HepG2 (cell line): ENCODE results near the gene NAB1. TPM values are rescaled to one million over a fixed set of nuclear protein-coding genes. Genes with fewer than 3 reads are reported as not detected.

Source experiments
- ATF1 ChIP-seq: IDR thresholded peaks from 2 replicates; pipeline ENCODE4 v1.6.1; 2016; ENCODE audit warnings: mild to moderate bottlenecking, control low read depth
- REST ChIP-seq, 2 experiments: IDR thresholded peaks; 2 replicates each; pipeline ENCODE4 v1.6.1; 2011 to 2012; ENCODE audit warnings: low read length in 2 of 2, borderline replicate concordance in 1 of 2, low read depth in 1 of 2, mild to moderate bottlenecking in 1 of 2, moderate library complexity in 1 of 2
- SP2 ChIP-seq: sonication (generic); formaldehyde crosslinking; IDR thresholded peaks from 2 replicates; pipeline ENCODE4 v1.5.1; 2020; ENCODE audit warnings: mild to moderate bottlenecking, missing genetic modification reagents
- TBP ChIP-seq: sonication (generic); formaldehyde crosslinking; IDR thresholded peaks from 2 replicates; pipeline ENCODE4 v1.5.0; 2020; ENCODE audit warnings: missing genetic modification reagents
- TCF12 ChIP-seq, 2 experiments: fragments of 450-650 bp in 1 of 2; sonication (generic) in 1 of 2; formaldehyde crosslinking in 1 of 2; IDR thresholded peaks; 2 replicates each; pipeline versions ENCODE4 v1.6.1 to v1.8.0; 2017 to 2022; ENCODE audit warnings: antibody characterized with exemption in 1 of 2, mild to moderate bottlenecking in 1 of 2, missing genetic modification reagents in 1 of 2, moderate library complexity in 1 of 2
- ZBTB1 ChIP-seq: sonication (generic); formaldehyde crosslinking; IDR thresholded peaks from 2 replicates; pipeline ENCODE4 v1.4.0; 2020; ENCODE audit warnings: missing genetic modification reagents, borderline replicate concordance
- ZC3H4 ChIP-seq: sonication (generic); formaldehyde crosslinking; IDR thresholded peaks from 2 replicates; pipeline ENCODE4 v1.4.0; 2020; ENCODE audit warnings: missing genetic modification reagents, borderline replicate concordance
- ZMAT5 ChIP-seq: sonication (generic); formaldehyde crosslinking; IDR thresholded peaks from 2 replicates; pipeline ENCODE4 v1.5.0; 2020; ENCODE audit warnings: mild to moderate bottlenecking, low read depth, missing genetic modification reagents, borderline replicate concordance
- ZNF747 ChIP-seq: sonication (generic); formaldehyde crosslinking; IDR thresholded peaks from 2 replicates; pipeline ENCODE4 v1.8.1; 2023; ENCODE audit warnings: missing genetic modification reagents, mild to moderate bottlenecking, borderline replicate concordance
- polyA plus RNA-seq, 8 experiments: library from polyadenylated mRNA; depleted of rRNA in 3 of 8; stranded (reverse) in 7 of 8; unstranded in 1 of 8; fragments of >200 nt; fragmentation: Illumina TruSeq in 4 of 8; extraction: Trizol in 4 of 8; gene quantifications; 2 replicates each; pipeline versions ENCODE4 v1.2.1 to v1.2.3, GENCODE V29; 2011 to 2016; ENCODE audit warnings: low read depth in 4 of 8, missing spikeins in 1 of 8, mixed read lengths in 1 of 8; ENCODE audit not compliant: insufficient read depth in 1 of 8
- total RNA-seq, 5 experiments: library from RNA; depleted of rRNA; stranded (reverse); fragments of >200 nt; fragmentation: Illumina TruSeq; extraction: Trizol; gene quantifications; 2 replicates each; pipeline ENCODE4 v1.2.3, GENCODE V29; 2016; ENCODE audit warnings: low read depth in 1 of 5
- TF ChIP-seq, protein P1 (sequence below): sonication (generic); formaldehyde crosslinking; IDR thresholded peaks from 2 replicates; pipeline ENCODE4 v1.5.1; 2020; ENCODE audit warnings: missing genetic modification reagents, mild to moderate bottlenecking, borderline replicate concordance
- TF ChIP-seq, protein P2 (sequence below): sonication (generic); formaldehyde crosslinking; IDR thresholded peaks from 2 replicates; pipeline ENCODE4 v1.5.1; 2020; ENCODE audit warnings: mild to moderate bottlenecking, missing genetic modification reagents, borderline replicate concordance

The NAB1 gene
- total and polyA plus RNA-seq, 2 of the 13 experiments (the other 11 are each of a cell fraction or from before 2014, with no cell fraction given) = 24.5 to 46.0 TPM

GRCh38 chr2:190696792-190697398 lies 48.0 kb downstream of the NAB1 start (continued):
- TF ChIP-seq REST (IDR thresholded peaks at IDR 0.05; ENCODE audit: borderline replicate concordance in 1 of 2, low read depth in 1 of 2, low read length in 2 of 2) (no peak), ZMAT5 (CRISPR knock-in tag) (no peak), ZNF747 (no peak), ATF1 (no peak), ZC3H4 (no peak), TCF12 (IDR thresholded peaks at IDR 0.05) (no peak), TCF12 (CRISPR knock-in tag; IDR thresholded peaks at IDR 0.05) (no peak), SP2 (CRISPR knock-in tag) (no peak), TBP (no peak), ZBTB1 (CRISPR knock-in tag) (no peak)
- TF ChIP-seq, protein P1, sequence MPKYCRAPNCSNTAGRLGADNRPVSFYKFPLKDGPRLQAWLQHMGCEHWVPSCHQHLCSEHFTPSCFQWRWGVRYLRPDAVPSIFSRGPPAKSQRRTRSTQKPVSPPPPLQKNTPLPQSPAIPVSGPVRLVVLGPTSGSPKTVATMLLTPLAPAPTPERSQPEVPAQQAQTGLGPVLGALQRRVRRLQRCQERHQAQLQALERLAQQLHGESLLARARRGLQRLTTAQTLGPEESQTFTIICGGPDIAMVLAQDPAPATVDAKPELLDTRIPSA (CRISPR knock-in tag) = no peak
- TF ChIP-seq, protein P2, sequence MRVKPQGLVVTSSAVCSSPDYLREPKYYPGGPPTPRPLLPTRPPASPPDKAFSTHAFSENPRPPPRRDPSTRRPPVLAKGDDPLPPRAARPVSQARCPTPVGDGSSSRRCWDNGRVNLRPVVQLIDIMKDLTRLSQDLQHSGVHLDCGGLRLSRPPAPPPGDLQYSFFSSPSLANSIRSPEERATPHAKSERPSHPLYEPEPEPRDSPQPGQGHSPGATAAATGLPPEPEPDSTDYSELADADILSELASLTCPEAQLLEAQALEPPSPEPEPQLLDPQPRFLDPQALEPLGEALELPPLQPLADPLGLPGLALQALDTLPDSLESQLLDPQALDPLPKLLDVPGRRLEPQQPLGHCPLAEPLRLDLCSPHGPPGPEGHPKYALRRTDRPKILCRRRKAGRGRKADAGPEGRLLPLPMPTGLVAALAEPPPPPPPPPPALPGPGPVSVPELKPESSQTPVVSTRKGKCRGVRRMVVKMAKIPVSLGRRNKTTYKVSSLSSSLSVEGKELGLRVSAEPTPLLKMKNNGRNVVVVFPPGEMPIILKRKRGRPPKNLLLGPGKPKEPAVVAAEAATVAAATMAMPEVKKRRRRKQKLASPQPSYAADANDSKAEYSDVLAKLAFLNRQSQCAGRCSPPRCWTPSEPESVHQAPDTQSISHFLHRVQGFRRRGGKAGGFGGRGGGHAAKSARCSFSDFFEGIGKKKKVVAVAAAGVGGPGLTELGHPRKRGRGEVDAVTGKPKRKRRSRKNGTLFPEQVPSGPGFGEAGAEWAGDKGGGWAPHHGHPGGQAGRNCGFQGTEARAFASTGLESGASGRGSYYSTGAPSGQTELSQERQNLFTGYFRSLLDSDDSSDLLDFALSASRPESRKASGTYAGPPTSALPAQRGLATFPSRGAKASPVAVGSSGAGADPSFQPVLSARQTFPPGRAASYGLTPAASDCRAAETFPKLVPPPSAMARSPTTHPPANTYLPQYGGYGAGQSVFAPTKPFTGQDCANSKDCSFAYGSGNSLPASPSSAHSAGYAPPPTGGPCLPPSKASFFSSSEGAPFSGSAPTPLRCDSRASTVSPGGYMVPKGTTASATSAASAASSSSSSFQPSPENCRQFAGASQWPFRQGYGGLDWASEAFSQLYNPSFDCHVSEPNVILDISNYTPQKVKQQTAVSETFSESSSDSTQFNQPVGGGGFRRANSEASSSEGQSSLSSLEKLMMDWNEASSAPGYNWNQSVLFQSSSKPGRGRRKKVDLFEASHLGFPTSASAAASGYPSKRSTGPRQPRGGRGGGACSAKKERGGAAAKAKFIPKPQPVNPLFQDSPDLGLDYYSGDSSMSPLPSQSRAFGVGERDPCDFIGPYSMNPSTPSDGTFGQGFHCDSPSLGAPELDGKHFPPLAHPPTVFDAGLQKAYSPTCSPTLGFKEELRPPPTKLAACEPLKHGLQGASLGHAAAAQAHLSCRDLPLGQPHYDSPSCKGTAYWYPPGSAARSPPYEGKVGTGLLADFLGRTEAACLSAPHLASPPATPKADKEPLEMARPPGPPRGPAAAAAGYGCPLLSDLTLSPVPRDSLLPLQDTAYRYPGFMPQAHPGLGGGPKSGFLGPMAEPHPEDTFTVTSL (CRISPR knock-in tag) = peak; percentile 76; the same call in 1 of the 2 replicates
